ENCODE results near the gene GREB1.

The GREB1 gene

DNA sequence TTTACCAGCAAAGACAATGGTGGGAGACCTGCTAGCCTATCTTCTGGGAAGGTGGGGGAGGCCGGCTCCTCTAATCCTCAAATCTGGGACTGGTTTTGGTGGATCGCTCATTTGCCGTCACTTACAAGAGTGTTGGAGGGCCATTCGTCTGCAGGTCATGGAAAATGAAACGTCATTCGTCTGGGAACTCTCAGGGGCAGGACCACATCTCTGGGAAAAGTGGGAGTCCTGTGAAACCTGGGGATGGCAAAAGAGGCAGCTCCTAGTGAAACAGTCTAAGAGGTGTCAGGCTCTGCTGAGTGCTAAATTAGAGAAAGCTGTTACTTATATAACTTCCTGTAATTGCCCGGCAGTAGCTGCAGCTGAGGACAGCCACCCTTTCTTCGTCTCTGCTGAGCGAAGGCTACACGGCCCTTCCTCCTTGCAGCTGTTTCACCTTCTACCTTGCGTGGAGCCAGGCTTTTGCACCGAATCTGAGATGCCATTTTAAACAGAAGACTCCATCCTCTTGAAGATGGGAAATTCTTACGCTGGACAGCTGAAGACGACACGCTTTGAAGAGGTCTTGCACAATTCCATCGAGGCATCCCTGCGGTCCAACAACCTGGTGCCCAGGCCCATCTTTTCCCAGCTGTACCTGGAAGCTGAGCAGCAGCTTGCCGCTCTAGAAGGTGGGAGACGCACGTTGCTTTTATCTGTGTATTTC, 22.4 kb downstream of the GREB1 start:
- TF ChIP-seq Cebpa-rat (IDR thresholded peaks at IDR 0.05), result no peak
- peaks cover 10% of the 10 kb centered on the region; the same call in 1 of the 2 replicates for H3K9me3 ChIP-seq
- H3K4me1 ChIP-seq, result peaks cover 12% of the 10 kb centered on the region
- no peaks in the 10 kb centered on the region for H3K27me3 ChIP-seq
- no peak overlapping the region for H3K4me3 ChIP-seq
- H3K9ac ChIP-seq, result no peak overlapping the region
- no peaks in the 10 kb centered on the region for H3K36me3 ChIP-seq
- H4K20me1 ChIP-seq, result no peaks in the 10 kb centered on the region
- H3K27ac ChIP-seq, result no peak overlapping the region
- no peak overlapping the region for H3K4me2 ChIP-seq

DNA sequence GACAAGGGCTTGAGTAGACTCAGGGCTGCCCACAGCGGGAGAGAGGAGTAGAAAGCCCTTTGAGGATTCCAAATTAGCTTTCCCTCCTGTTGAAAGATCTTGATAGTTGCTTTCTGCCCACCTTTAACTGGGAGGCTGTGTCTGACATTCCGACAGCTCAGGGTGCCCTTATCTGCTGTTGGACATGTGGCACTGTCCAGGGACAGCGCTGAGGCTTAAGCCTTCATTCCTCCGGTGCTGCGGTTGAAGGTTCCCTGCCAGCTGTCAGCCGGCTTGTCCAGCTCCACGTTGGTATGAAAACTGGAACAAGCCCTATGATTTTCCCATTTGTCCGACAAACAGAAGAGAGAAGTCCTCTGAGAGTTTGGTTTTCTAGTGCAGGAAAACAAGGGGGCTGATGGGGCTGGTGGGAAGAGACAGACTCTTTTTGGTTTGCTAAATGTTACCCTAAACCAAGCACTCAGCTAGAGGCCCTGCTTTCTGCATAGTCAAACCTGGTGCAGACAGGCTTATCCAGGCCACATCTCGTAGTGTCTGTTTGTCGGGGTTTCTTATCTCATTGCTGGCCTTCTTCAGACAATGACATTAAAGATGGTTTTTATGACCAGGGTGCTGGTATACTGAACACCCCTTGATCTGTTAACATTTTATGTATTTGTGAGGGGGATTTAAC, 24.5 kb downstream of the GREB1 start:
- no peaks in the 10 kb centered on the region for H3K27me3 ChIP-seq
- no peak overlapping the region for H3K27ac ChIP-seq
- TF ChIP-seq Cebpa-rat (IDR thresholded peaks at IDR 0.05), result no peak
- H3K36me3 ChIP-seq, result no peaks in the 10 kb centered on the region
- no peak overlapping the region for H3K9ac ChIP-seq
- H3K4me3 ChIP-seq, result no peak overlapping the region
- no peak overlapping the region for H3K4me2 ChIP-seq
- no peaks in the 10 kb centered on the region for H4K20me1 ChIP-seq
- no peaks in the 10 kb centered on the region for H3K9me3 ChIP-seq
- peaks cover 12% of the 10 kb centered on the region for H3K4me1 ChIP-seq

DNA sequence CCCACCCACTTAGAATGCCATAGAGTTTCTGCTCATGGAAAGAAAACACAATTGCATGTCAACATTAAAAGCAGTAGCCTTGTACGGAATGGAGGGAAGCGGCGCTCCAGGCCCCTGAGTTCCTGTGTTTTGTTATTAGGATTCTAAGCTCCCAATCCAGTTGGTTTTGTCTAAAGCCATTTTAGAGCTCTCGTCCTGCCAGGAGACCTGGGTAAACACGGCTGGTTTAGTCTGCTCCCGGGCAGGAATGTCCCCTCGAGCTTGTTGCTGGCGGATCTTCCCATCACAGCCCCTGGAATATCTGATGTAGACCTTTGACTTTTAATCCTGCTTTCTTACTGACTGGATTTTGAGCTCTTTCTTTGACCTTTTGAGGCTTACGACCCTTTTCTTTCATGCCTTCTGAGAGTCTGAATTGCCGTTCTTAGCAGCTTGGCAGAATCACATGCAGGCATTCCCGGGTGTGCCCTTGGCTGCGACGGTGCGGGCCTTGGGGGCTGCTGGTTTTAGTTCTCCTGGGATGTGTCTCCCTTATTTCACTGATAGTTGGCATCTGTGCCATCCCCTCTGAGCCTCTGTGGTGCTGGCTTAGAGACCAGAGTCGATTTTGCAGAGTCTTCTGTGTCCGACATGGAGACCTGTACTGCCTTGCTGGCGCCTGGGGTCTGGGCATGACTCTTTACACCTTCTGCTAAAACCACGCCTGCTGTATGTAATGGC, 25.4 kb downstream of the GREB1 start:
- no peak overlapping the region for H3K9ac ChIP-seq
- no peaks in the 10 kb centered on the region for H4K20me1 ChIP-seq
- H3K27me3 ChIP-seq, result no peaks in the 10 kb centered on the region
- H3K36me3 ChIP-seq, result no peaks in the 10 kb centered on the region
- H3K27ac ChIP-seq, result no peak overlapping the region
- H3K9me3 ChIP-seq, result no peaks in the 10 kb centered on the region
- no peak for TF ChIP-seq Cebpa-rat (IDR thresholded peaks at IDR 0.05)
- H3K4me1 ChIP-seq, result peaks cover 3% of the 10 kb centered on the region
- no peak overlapping the region for H3K4me2 ChIP-seq
- H3K4me3 ChIP-seq, result no peak overlapping the region

DNA sequence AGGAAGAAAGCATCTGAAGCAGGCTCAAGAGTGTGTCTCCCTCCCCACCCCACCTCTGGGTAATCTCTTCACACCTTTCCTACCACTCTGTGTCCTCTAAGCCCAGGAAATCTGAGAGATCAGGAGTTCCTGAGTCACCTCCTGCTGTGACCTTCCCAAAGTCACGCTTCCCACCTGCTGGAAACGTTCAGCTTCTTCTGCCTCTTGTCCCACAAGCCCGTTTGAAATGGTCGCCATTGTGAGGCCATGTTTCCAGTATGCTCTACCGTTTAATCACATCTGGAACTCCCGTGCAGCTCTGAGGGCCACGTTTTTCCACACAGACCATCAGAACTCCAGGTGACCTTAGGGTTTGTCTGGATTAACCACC, 25.9 kb downstream of the GREB1 start:
- Histone ChIP-seq H3K36me3 (no peaks in the 10 kb centered on the region), H3K27ac (no peak overlapping the region), H3K4me1 (no peaks in the 10 kb centered on the region), H4K20me1 (no peaks in the 10 kb centered on the region), H3K9me3 (no peaks in the 10 kb centered on the region), H3K4me3 (no peak overlapping the region), H3K9ac (no peak overlapping the region), H3K27me3 (no peaks in the 10 kb centered on the region), H3K4me2 (no peak overlapping the region)
- no peak for TF ChIP-seq Cebpa-rat (IDR thresholded peaks at IDR 0.05)

DNA sequence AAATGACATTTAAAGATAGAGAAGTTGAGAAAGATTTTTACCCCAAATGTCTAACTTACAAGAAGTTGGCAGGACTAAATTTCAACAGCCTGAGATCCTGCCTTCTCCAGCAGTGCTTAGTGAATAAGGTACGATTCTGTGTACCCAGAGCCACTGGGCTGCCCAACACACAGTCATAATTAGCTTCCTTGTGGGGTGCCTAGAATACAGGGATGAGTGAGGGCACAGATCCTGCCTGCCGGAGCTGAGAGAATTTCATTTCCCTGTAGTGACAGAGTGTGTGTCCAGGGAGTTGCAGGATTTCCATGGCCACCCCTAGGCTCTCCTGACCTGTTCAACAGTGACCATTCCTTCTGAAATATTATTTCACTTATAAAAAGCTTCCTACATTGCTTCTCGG, 27.0 kb downstream of the GREB1 start:
- no peaks in the 10 kb centered on the region for H3K4me1 ChIP-seq
- H3K4me3 ChIP-seq, result no peak overlapping the region
- no peak overlapping the region for H3K9ac ChIP-seq
- H4K20me1 ChIP-seq, result no peaks in the 10 kb centered on the region
- TF ChIP-seq Cebpa-rat (IDR thresholded peaks at IDR 0.05), result no peak
- H3K27me3 ChIP-seq, result no peaks in the 10 kb centered on the region
- H3K9me3 ChIP-seq, result no peaks in the 10 kb centered on the region
- H3K36me3 ChIP-seq, result no peaks in the 10 kb centered on the region
- no peak overlapping the region for H3K4me2 ChIP-seq
- H3K27ac ChIP-seq, result no peak overlapping the region

DNA sequence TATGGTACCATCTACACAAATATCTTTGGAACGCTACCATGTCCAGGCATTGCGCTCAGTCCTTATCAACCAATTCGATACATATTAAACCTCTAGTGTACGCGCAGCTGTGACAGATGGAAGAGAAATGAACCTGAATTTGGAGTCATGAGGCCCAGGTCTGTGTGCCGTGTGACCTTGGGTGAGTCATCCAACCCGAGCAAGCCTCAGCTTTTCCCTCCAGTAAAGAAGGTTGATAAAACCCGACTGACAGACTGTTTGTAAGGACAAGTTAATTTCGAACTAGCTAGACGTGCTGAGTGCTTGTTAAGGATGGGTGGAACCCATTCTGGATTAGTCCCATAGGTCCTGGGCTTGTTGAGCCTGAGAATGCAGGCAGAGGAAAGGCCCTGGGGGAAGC, 28.2 kb downstream of the GREB1 start:
- no peaks in the 10 kb centered on the region for H3K9me3 ChIP-seq
- H3K4me3 ChIP-seq, result no peak overlapping the region
- no peaks in the 10 kb centered on the region for H3K27me3 ChIP-seq
- no peak overlapping the region for H3K27ac ChIP-seq
- H3K36me3 ChIP-seq, result no peaks in the 10 kb centered on the region
- TF ChIP-seq Cebpa-rat (IDR thresholded peaks at IDR 0.05), result no peak
- no peaks in the 10 kb centered on the region for H4K20me1 ChIP-seq
- no peak overlapping the region for H3K9ac ChIP-seq
- H3K4me2 ChIP-seq, result no peak overlapping the region
- H3K4me1 ChIP-seq, result no peaks in the 10 kb centered on the region

DNA sequence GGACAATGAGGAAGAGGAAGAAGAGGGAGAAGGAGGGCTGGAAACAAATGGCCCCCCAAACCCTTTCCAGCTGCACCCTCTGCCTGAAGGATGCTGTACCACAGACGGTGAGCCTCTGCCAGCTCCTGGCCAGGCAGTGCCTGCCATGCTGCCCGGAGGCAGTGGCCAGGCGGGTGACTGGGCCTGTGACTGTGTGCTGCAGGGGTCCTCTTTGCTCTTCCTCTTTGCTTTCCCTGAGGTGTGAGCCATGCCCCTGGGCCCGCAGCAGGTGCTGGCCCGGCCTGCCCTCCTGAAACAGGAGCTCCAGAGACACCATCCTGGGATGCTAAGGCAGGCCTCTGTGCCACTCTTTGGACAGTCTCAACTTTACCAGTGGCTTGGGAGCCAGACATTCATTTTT, 28.6 kb downstream of the GREB1 start:
- Histone ChIP-seq H3K4me3 (no peak overlapping the region), H3K27ac (no peak overlapping the region), H3K9ac (no peak overlapping the region), H3K27me3 (no peaks in the 10 kb centered on the region), H3K4me1 (no peaks in the 10 kb centered on the region), H3K4me2 (no peak overlapping the region), H3K36me3 (no peaks in the 10 kb centered on the region), H4K20me1 (no peaks in the 10 kb centered on the region), H3K9me3 (no peaks in the 10 kb centered on the region)
- TF ChIP-seq Cebpa-rat (IDR thresholded peaks at IDR 0.05), result no peak

DNA sequence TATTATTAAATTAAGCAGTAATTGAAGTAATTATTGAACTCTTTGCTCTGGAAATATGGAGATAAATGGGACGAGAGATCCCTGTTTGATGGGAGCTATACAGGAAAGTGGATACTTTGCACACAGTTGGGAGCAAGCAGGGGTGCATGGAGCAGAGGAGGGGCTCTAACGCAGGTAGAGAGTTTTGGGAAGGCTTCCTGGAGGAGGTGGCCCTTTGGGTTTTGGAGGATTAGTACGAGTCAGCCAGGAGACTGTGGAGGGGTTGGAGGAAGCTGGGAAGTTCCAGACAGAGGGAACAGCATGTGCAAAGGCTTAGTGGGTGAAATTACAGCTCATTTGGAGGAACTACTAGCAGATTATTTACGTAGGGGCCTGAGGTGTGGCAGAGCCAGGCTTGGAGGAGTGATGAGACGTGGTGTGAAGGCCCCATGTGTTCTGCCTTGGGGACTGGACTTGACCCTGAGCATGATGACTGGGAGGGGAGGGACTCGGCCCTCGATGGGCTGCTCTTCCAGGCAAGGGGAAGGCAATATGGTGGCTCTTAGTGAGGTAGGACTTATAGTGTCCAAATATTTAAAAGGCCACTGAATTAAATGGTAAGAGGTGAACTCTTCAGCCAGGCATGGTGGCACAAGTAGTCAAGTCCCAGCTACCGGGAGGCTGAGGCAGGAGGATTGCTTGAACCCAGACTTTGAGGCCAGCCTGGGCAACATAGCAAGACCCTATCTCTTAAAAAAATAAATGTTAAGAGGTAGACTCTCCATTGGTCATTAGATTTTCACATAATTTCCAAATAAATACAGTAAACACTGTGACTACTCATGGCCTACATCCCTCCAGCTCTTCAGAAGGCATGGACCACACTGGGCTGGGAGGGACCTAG, 30.2 kb downstream of the GREB1 start:
- no peak overlapping the region for H3K27ac ChIP-seq

DNA sequence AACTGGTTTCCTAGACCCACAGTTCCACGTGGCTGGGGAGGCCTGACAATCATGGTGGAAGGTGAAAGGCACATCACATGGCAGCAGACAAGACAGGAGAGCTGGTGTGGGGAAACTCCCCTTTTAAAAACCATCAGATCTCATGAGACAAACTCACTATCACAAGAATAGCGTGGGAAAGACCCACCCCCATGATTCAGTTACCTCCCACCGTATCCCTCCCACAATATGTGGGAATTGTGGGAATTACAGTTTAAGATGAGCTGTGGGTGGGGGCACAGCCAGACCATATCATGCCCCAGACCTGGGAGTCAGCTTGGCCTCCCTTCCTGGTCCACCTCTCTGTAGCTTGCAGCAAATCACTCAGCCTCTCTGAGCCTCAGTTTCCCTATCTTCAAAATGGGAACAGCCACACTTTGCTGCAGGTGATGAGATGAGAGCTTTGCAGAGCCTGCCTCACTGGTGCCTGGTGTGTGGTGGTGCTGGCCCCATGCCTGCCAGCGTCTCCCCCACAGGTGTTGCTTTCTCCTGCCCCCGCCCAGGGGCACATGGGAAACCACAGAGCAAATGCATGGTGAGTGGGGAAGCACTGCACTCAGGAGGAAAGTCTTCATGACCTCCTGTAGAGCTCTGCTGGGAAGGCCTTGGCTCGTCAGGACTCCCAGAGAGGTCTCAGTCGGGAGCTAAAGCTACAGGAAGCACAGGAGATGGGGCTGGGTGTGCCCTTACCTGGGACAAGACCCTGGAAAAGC, 31.1 kb downstream of the GREB1 start:
- no peak overlapping the region for H3K4me3 ChIP-seq
- no peak for TF ChIP-seq Cebpa-rat (IDR thresholded peaks at IDR 0.05)
- H3K27me3 ChIP-seq, result no peaks in the 10 kb centered on the region
- H3K27ac ChIP-seq, result no peak overlapping the region
- H3K9me3 ChIP-seq, result no peaks in the 10 kb centered on the region
- H4K20me1 ChIP-seq, result no peaks in the 10 kb centered on the region
- no peak overlapping the region for H3K9ac ChIP-seq
- H3K36me3 ChIP-seq, result no peaks in the 10 kb centered on the region
- no peaks in the 10 kb centered on the region for H3K4me1 ChIP-seq
- no peak overlapping the region for H3K4me2 ChIP-seq

More for the DNA sequence above, 30.2 kb downstream of the GREB1 start:
- Histone ChIP-seq H3K27me3 (no peaks in the 10 kb centered on the region), H3K4me1 (no peaks in the 10 kb centered on the region), H4K20me1 (no peaks in the 10 kb centered on the region), H3K9me3 (no peaks in the 10 kb centered on the region), H3K9ac (no peak overlapping the region), H3K4me3 (no peak overlapping the region), H3K4me2 (no peak overlapping the region), H3K36me3 (no peaks in the 10 kb centered on the region)
- no peak for TF ChIP-seq Cebpa-rat (IDR thresholded peaks at IDR 0.05)

Data from BLaER1 (cell line).